GM23248 (cell line): ENCODE data around the gene MC1R. TPM values are rescaled to one million over a fixed set of nuclear protein-coding genes. Genes with fewer than 3 reads are reported as not detected.

Experiments
- DNase-seq: peaks from one replicate; pipeline ENCODE4 v3.0.0-alpha.2; 2015
- H2AFZ ChIP-seq: fragments of 200-600 bp; sonication (generic); 2 replicates; pipeline ENCODE4 v1.6.1; 2016; ENCODE audit warnings: antibody characterized with exemption
- H3F3A ChIP-seq: fragments of 200-600 bp; sonication (generic); 2 replicates; pipeline ENCODE4 v1.6.1; 2016; ENCODE audit warnings: mild to moderate bottlenecking, antibody characterized with exemption, mixed run types; ENCODE audit not compliant: insufficient read depth
- H3K27ac ChIP-seq: fragments of 200-600 bp; sonication (generic); 2 replicates; pipeline ENCODE4 v1.5.1; 2016; ENCODE audit warnings: mild to moderate bottlenecking
- H3K27me3 ChIP-seq: fragments of 200-600 bp; sonication (generic); replicated peaks from 2 replicates; pipeline ENCODE4 v1.6.1; 2016; ENCODE audit warnings: mild to moderate bottlenecking; ENCODE audit not compliant: insufficient read depth
- H3K36me3 ChIP-seq: fragments of 200-600 bp; sonication (generic); 2 replicates; pipeline ENCODE4 v1.6.1; 2016; ENCODE audit warnings: low read depth, mild to moderate bottlenecking
- H3K4me1 ChIP-seq: fragments of 200-600 bp; sonication (generic); 2 replicates; pipeline ENCODE4 v1.6.1; 2016; ENCODE audit warnings: mild to moderate bottlenecking; ENCODE audit not compliant: insufficient read depth
- H3K4me2 ChIP-seq: fragments of 200-600 bp; sonication (generic); one replicate; pipeline ENCODE4 v1.6.1; 2016; ENCODE audit warnings: mild to moderate bottlenecking; ENCODE audit not compliant: unreplicated experiment
- H3K4me3 ChIP-seq: fragments of 200-600 bp; sonication (generic); 2 replicates; pipeline ENCODE4 v1.5.1; 2016; ENCODE audit warnings: mild to moderate bottlenecking
- H3K79me2 ChIP-seq: fragments of 200-600 bp; sonication (generic); 2 replicates; pipeline ENCODE4 v1.6.1; 2016; ENCODE audit warnings: mild to moderate bottlenecking; ENCODE audit not compliant: insufficient read depth
- H3K9ac ChIP-seq: fragments of 200-600 bp; sonication (generic); 2 replicates; pipeline ENCODE4 v1.6.1; 2016; ENCODE audit warnings: mild to moderate bottlenecking
- H3K9me2 ChIP-seq: fragments of 200-600 bp; sonication (generic); 2 replicates; pipeline ENCODE4 v1.6.1; 2016; ENCODE audit warnings: mixed run types, mild to moderate bottlenecking, moderate library complexity; ENCODE audit not compliant: insufficient read depth
- H3K9me3 ChIP-seq: fragments of 200-600 bp; sonication (generic); one replicate; pipeline ENCODE4 v1.6.1; 2017; ENCODE audit warnings: low read depth
- H4K20me1 ChIP-seq: fragments of 200-600 bp; sonication (generic); 2 replicates; pipeline ENCODE4 v1.6.0; 2016; ENCODE audit not compliant: insufficient read depth
- EZH2 ChIP-seq: fragments of 200-600 bp; sonication (generic); IDR thresholded peaks from 2 replicates; pipeline ENCODE4 v1.6.1; 2018; ENCODE audit warnings: antibody characterized with exemption, mild to moderate bottlenecking; ENCODE audit not compliant: insufficient read depth, poor library complexity, severe bottlenecking
- EZH2phosphoT487 ChIP-seq: fragments of 200-600 bp; sonication (generic); IDR thresholded peaks from 2 replicates; pipeline ENCODE4 v1.6.1; 2018; ENCODE audit warnings: antibody characterized with exemption, moderate library complexity, mild to moderate bottlenecking, low read depth; ENCODE audit not compliant: insufficient read depth
- WGBS, 2 experiments: methylation state at CpG; one replicate each; pipeline ENCODE4 v1.1.6; 2015 to 2017; ENCODE audit warnings: low lambda C conversion rate in 2 of 2, low coverage in 1 of 2; ENCODE audit errors: missing lambda C conversion rate in 2 of 2; 5-methylcytosine and 5-hydroxymethylcytosine counted together
- in situ Hi-C: fragments of 300-500 bp; cut with MboI; formaldehyde crosslinking; loops from 2 replicates; pipeline ENCODE4 v1.15.0; 2020
- polyA plus RNA-seq: library from polyadenylated mRNA; unstranded; fragments of >200 nt; fragmentation: Nextera tagmentation; extraction: Ambion mirVana; gene quantifications from 2 replicates; pipeline ENCODE4 v1.2.1, GENCODE V29; 2016
- total RNA-seq: library from RNA; depleted of rRNA; stranded (reverse); fragments of >200 nt; shearing (Covaris generic); gene quantifications from 2 replicates; pipeline ENCODE4 v1.2.3, GENCODE V29; 2014

The MC1R gene
- total and polyA plus RNA-seq, 2 experiments from 2014 or later, result 3.8 to 5.6 TPM

DNA sequence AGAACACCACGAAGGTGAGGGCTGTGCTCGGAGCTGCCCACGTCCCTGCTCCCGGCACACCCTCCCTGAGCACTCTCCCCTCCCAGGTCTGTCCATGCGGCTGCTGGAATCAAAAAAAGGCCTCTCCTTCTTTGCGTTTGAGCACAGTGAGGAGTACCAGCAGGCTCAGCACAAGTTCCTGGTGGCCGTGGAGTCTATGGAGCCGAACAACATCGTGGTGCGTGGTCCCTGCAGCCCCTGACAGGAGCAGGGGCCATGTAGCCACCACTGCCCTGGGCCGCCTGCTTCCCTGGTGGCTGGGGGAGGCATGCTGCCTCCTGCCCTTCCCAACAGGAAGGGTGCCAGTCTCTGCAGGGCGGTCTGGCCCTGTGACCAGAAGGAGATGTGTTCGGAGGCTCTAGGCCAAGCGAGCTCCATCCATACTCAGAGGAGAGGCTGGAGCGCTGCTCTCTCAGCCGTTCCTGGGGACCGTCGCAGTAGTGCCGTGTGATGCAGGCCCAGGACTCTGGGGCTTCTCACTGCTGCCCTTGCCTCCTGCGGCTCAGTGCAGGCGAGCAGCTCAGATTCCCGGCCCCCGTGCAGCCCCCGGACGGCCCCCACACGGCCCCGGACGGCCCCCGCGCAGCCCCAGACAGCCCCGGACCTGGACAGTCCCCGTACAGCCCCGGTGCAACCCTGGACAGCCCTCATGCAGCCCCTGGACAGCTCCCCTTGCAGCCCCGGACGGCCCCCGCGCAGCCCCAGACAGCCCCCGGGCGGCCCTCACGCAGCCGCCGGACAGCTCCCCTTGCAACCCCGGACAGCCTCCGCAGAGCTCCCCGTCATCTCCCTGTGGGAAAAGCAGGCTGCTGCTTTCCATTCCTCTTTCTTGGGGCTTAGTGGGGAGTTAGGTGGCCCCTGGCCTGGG lies 24.8 kb upstream of the MC1R start:
- Histone ChIP-seq H3K4me2 (no peak overlapping the region), H3K36me3 (peaks cover 31% of the 10 kb centered on the region), H3K9me2 (no peaks in the 10 kb centered on the region), H3K27me3 (no peaks in the 10 kb centered on the region), H3K27ac (no peak overlapping the region), H3K79me2 (peaks cover 70% of the 10 kb centered on the region), H3K9ac (no peak overlapping the region), H3K4me1 (no peaks in the 10 kb centered on the region), H2AFZ (no peak overlapping the region), H3K9me3 (no peaks in the 10 kb centered on the region), H3K4me3 (no peak overlapping the region), H4K20me1 (no peaks in the 10 kb centered on the region), H3F3A (no peaks in the 10 kb centered on the region)
- TF ChIP-seq EZH2 (no peak), EZH2phosphoT487 (no peak)
- DNase-seq, result no peak
- in situ Hi-C loops, result no loop called here
- WGBS, 2 experiments, result 93 to 94% methylated on average over 27 to 44 of the region's 45 CpGs

- Histone ChIP-seq H3K4me3 (no peak overlapping the region), H3K27ac (no peak overlapping the region), H3K4me2 (no peak overlapping the region), H3K27me3 (no peaks in the 10 kb centered on the region), H4K20me1 (no peaks in the 10 kb centered on the region), H3K36me3 (peaks cover 48% of the 10 kb centered on the region), H3K4me1 (no peaks in the 10 kb centered on the region), H3K9ac (no peak overlapping the region), H3K9me3 (no peaks in the 10 kb centered on the region), H2AFZ (no peak overlapping the region), H3K9me2 (no peaks in the 10 kb centered on the region), H3F3A (no peaks in the 10 kb centered on the region), H3K79me2 (peaks cover 68% of the 10 kb centered on the region)
- 91 to 94% methylated on average over 26 of the region's 26 CpGs for WGBS, 2 experiments
- no peak for DNase-seq
- in situ Hi-C loops, result no loop called here
- TF ChIP-seq EZH2phosphoT487 (no peak), EZH2 (no peak)
Observed at GRCh38 chr16:89895482-89896250, 23.0 kb upstream of the MC1R start.

DNA sequence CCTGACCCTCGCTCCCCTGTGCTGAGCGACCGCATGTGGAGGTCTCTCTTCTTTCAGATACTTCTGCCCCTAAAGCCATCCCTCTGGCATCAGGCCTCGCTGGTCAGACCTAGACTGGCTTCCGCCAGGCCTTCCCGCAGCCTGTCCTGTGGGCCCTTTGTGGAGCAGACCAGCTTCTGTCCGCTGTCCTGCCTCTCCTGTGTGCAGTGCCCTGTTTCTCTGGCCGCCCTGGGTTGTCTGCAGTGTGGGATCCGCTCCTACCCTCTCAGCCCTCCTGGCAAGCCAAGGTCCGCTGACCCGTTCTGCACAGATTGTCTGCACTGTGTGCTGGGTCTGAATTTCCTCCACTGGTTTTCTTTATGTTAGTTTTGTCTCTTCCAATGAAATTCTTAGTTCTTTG lies 21.5 kb upstream of the MC1R start:
- H3K36me3 ChIP-seq, result peaks cover 50% of the 10 kb centered on the region
- H3K9me3 ChIP-seq, result no peaks in the 10 kb centered on the region
- TF ChIP-seq EZH2 (no peak), EZH2phosphoT487 (no peak)
- H3F3A ChIP-seq, result no peaks in the 10 kb centered on the region
- peaks cover 57% of the 10 kb centered on the region for H3K79me2 ChIP-seq
- H2AFZ ChIP-seq, result no peak overlapping the region
- no peaks in the 10 kb centered on the region for H4K20me1 ChIP-seq
- no peaks in the 10 kb centered on the region for H3K27me3 ChIP-seq
- WGBS, 2 experiments, result 97 to 99% methylated on average over 11 of the region's 11 CpGs
- no peak overlapping the region for H3K4me3 ChIP-seq
- H3K27ac ChIP-seq, result no peak overlapping the region
- in situ Hi-C loops, result no loop called here
- H3K9me2 ChIP-seq, result no peaks in the 10 kb centered on the region
- DNase-seq, result no peak
- no peak overlapping the region for H3K9ac ChIP-seq
- H3K4me1 ChIP-seq, result no peaks in the 10 kb centered on the region
- no peak overlapping the region for H3K4me2 ChIP-seq

GRCh38 chr16:89898201-89898967 lies 20.3 kb upstream of the MC1R start:
- peaks cover 50% of the 10 kb centered on the region for H3K36me3 ChIP-seq

More at GRCh38 chr16:89898201-89898967, 20.3 kb upstream of the MC1R start:
- TF ChIP-seq EZH2 (no peak), EZH2phosphoT487 (no peak)
- in situ Hi-C loops, result no loop called here
- H3K27ac ChIP-seq, result no peak overlapping the region
- H3K27me3 ChIP-seq, result no peaks in the 10 kb centered on the region
- H3K4me3 ChIP-seq, result no peak overlapping the region
- H3K9me3 ChIP-seq, result no peaks in the 10 kb centered on the region
- H3K79me2 ChIP-seq, result peaks cover 46% of the 10 kb centered on the region
- no peak overlapping the region for H2AFZ ChIP-seq
- DNase-seq, result no peak
- no peaks in the 10 kb centered on the region for H3K4me1 ChIP-seq
- no peaks in the 10 kb centered on the region for H3F3A ChIP-seq
- WGBS, 2 experiments, result 94 to 95% methylated on average over 27 to 36 of the region's 36 CpGs
- H3K9ac ChIP-seq, result no peak overlapping the region
- no peaks in the 10 kb centered on the region for H4K20me1 ChIP-seq
- no peaks in the 10 kb centered on the region for H3K9me2 ChIP-seq
- no peak overlapping the region for H3K4me2 ChIP-seq
